GM12872 (cell line): ENCODE data around the gene SETD2.

Experiments used
- CTCF ChIP-seq: IDR thresholded peaks from 3 replicates; pipeline ENCODE4 v1.5.1; 2011; ENCODE audit warnings: low read depth, mild to moderate bottlenecking, low read length, moderate library complexity; ENCODE audit not compliant: insufficient read depth

Gene SETD2

GRCh38 chr3:47003056-47003410 is 160.9 kb downstream of the SETD2 start:
- TF ChIP-seq CTCF = no peak

GRCh38 chr3:47002171-47003055 is 161.5 kb downstream of the SETD2 start:
- 0 out of 3 replicates have a peak, but pooled peaks have one; percentile 12 for TF ChIP-seq CTCF

- no peak for TF ChIP-seq CTCF
These were observed 162.2 kb downstream of the SETD2 start for GRCh38 chr3:47001731-47002170.

GRCh38 chr3:47000922-47001730 is 162.8 kb downstream of the SETD2 start:
- TF ChIP-seq CTCF = no peak

GRCh38 chr3:47000198-47000815 is 163.6 kb downstream of the SETD2 start:
- no peak for TF ChIP-seq CTCF

- no peak for TF ChIP-seq CTCF
These were observed 164.3 kb downstream of the SETD2 start for GRCh38 chr3:46999516-47000197.
